ENCODE data around the gene PRKCZ.

PRKCZ gene

GRCh38 chr1:2181752-2182151 lies 131.5 kb downstream of the PRKCZ start:
- DNase-seq = no peak

- DNase-seq = no peak
These were observed 132.2 kb downstream of the PRKCZ start for GRCh38 chr1:2182376-2182775.

GRCh38 chr1:2183937-2184334 lies 133.7 kb downstream of the PRKCZ start:
- no peak for DNase-seq

GRCh38 chr1:2184531-2184930 lies 134.3 kb downstream of the PRKCZ start:
- no peak for DNase-seq

- DNase-seq = no peak
These were observed 134.7 kb downstream of the PRKCZ start for GRCh38 chr1:2184934-2185333.

GRCh38 chr1:2185880-2186855 lies 136.0 kb downstream of the PRKCZ start:
- DNase-seq = no peak

GRCh38 chr1:2186901-2187300 lies 136.7 kb downstream of the PRKCZ start:
- DNase-seq = no peak

- DNase-seq = no peak
These were observed 137.4 kb downstream of the PRKCZ start for GRCh38 chr1:2187619-2188018.

- DNase-seq = no peak
These were observed 138.1 kb downstream of the PRKCZ start for GRCh38 chr1:2188336-2188735.

GRCh38 chr1:2189459-2190425 lies 139.5 kb downstream of the PRKCZ start:
- peak; percentile 87 for DNase-seq

- DNase-seq = no peak
These were observed 140.3 kb downstream of the PRKCZ start for GRCh38 chr1:2190491-2190976.

GRCh38 chr1:2192031-2192995 lies 142.1 kb downstream of the PRKCZ start:
- no peak for DNase-seq

- no peak for DNase-seq
These were observed 143.5 kb downstream of the PRKCZ start for GRCh38 chr1:2193514-2194281.

GRCh38 chr1:2194319-2194897 lies 144.2 kb downstream of the PRKCZ start, which contains the start of gene FAAP20:
FAAP20 (minus strand) TSS chr1:2194772; CDS start chr1:2194749, 23 bp downstream.
- DNase-seq = peak; percentile 48

- DNase-seq = peak; percentile 83
These were observed 144.9 kb downstream of the PRKCZ start for GRCh38 chr1:2194898-2195673.

GRCh38 chr1:2195785-2196184 lies 145.6 kb downstream of the PRKCZ start:
- no peak for DNase-seq

- no peak for DNase-seq
These were observed 146.9 kb downstream of the PRKCZ start for GRCh38 chr1:2196901-2197638.

GRCh38 chr1:2197707-2198165 lies 147.5 kb downstream of the PRKCZ start:
- DNase-seq = no peak

- DNase-seq = no peak
These were observed 148.4 kb downstream of the PRKCZ start for GRCh38 chr1:2198571-2198970.

All from amniotic stem cell (primary cell).